HG03558 (cell line): ENCODE results near the gene AAK1.
"Not testable (repeated sequence)": the region's sequence is repeated elsewhere in the genome, so short reads cannot be mapped to it uniquely, and the experiment has no call there.

Experiments used
- ATAC-seq: cut with Tn5 transposase; IDR thresholded peaks from one replicate; pipeline ENCODE4 v1.9.1; 2021; ENCODE audit warnings: moderate number of reproducible peaks; ENCODE audit not compliant: unreplicated experiment; ENCODE audit errors: extremely low read depth

The AAK1 gene

GRCh38 chr2:69429491-69430183, 213.9 kb downstream of the AAK1 start:
- no peak for ATAC-seq

- no peak for ATAC-seq
Observed at GRCh38 chr2:69428981-69429380, 214.6 kb downstream of the AAK1 start.

- no peak for ATAC-seq
Observed at GRCh38 chr2:69424419-69424818, 219.1 kb downstream of the AAK1 start.

GRCh38 chr2:69422198-69422597, 221.3 kb downstream of the AAK1 start:
- ATAC-seq, result no peak

GRCh38 chr2:69419111-69419510, 224.4 kb downstream of the AAK1 start:
- ATAC-seq, result not testable (repeated sequence)

- no peak for ATAC-seq
Observed at GRCh38 chr2:69416147-69416546, 227.4 kb downstream of the AAK1 start.
